Spleen (tissue), 11 donors: Measurements from ENCODE around the gene ZNRF3. TPM values are rescaled to one million over a fixed set of nuclear protein-coding genes. Genes with fewer than 3 reads are reported as not detected.

ENCODE experiments used
- DNase-seq: peaks from one replicate; pipeline ENCODE4 v3.0.0-alpha.2; 2020
- H3K27ac ChIP-seq, 8 donors: fragments of 200-600 bp; sonication (generic) in 7 of 8; 1 replicate in 4 of 8; 2 replicates in 4 of 8; pipeline versions ENCODE4 v1.5.0 to v1.8.0; 2016 to 2021; ENCODE audit warnings: inconsistent platforms in 4 of 8, mild to moderate bottlenecking in 4 of 8, moderate library complexity in 1 of 8
- H3K27me3 ChIP-seq, 7 donors: fragments of 200-600 bp; sonication (generic) in 6 of 7; replicated peaks in 1 of 7; 1 replicate in 4 of 7; 2 replicates in 3 of 7; pipeline versions ENCODE4 v1.5.0 to v1.8.0; 2016 to 2021; ENCODE audit warnings: inconsistent platforms in 3 of 7, mild to moderate bottlenecking in 1 of 7
- H3K36me3 ChIP-seq, 6 donors: fragments of 200-600 bp; sonication (generic) in 5 of 6; 1 replicate in 4 of 6; 2 replicates in 2 of 6; pipeline versions ENCODE4 v1.5.0 to v1.8.0; 2016 to 2021; ENCODE audit warnings: inconsistent platforms in 2 of 6
- H3K4me1 ChIP-seq, 6 donors: fragments of 200-600 bp; sonication (generic) in 5 of 6; 1 replicate in 3 of 6; 2 replicates in 3 of 6; pipeline versions ENCODE4 v1.5.0 to v1.8.0; 2016 to 2021; ENCODE audit warnings: inconsistent platforms in 3 of 6
- H3K4me3 ChIP-seq, 8 donors: fragments of 200-600 bp; sonication (generic) in 7 of 8; 1 replicate in 4 of 8; 2 replicates in 4 of 8; pipeline versions ENCODE4 v1.5.0 to v1.8.0; 2016 to 2021; ENCODE audit warnings: inconsistent platforms in 4 of 8, mild to moderate bottlenecking in 4 of 8, moderate library complexity in 2 of 8
- H3K9me3 ChIP-seq, 8 donors: fragments of 200-600 bp; sonication (generic) in 7 of 8; 1 replicate in 4 of 8; 2 replicates in 4 of 8; pipeline versions ENCODE4 v1.5.0 to v1.8.0; 2016 to 2021; ENCODE audit warnings: inconsistent platforms in 4 of 8
- POLR2A ChIP-seq, 3 donors: fragments of 450-650 bp; IDR thresholded peaks; one replicate each; pipeline ENCODE4 v1.5.1; 2017; ENCODE audit warnings: antibody characterized with exemption in 3 of 3, mild to moderate bottlenecking in 1 of 3
- POLR2AphosphoS5 ChIP-seq, 3 donors: sonication (generic); formaldehyde crosslinking; IDR thresholded peaks; one replicate each; pipeline ENCODE4 v1.5.1; 2017; ENCODE audit warnings: antibody characterized with exemption in 3 of 3
- WGBS, 5 donors: extraction: QIAGEN DNeasy Blood & Tissue Kit in 3 of 5; methylation state at CpG; one replicate each; pipeline versions ENCODE4 v1.1.5 to v1.1.7; 2013 to 2018; 5-methylcytosine and 5-hydroxymethylcytosine counted together
- intact Hi-C: fragments of 100-400 bp; cut with DNase I; formaldehyde crosslinking; loops from one replicate; pipeline ENCODE4 v1.15.0; 2023; ENCODE audit warnings: low total_unique reads
- polyA plus RNA-seq, 3 donors: library from polyadenylated mRNA; stranded (reverse); fragments of 200-250 nt; gene quantifications; one replicate each; pipeline ENCODE4 v1.2.1, GENCODE V29; 2013
- total RNA-seq, 7 donors: library from RNA; depleted of rRNA in 3 of 7; stranded (reverse); fragments of >200 nt in 3 of 7; fragmentation: NEBNext Ultra II Directional in 4 of 7; extraction: Animal tissue kit (Norgen Biotek cat#: 25700) in 4 of 7; gene quantifications; one replicate each; pipeline versions ENCODE4 v1.1.0 to v1.2.1, GENCODE V29; 2016 to 2021
- TF ChIP-seq, protein P1 (sequence below), 11 experiments: fragments of 200-600 bp in 7 of 11; fragments of 450-650 bp in 4 of 11; sonication (generic) in 4 of 11; IDR thresholded peaks in 8 of 11; conservative IDR thresholded peaks in 3 of 11; 1 replicate in 7 of 11; 2 replicates in 4 of 11; pipeline versions ENCODE4 v1.4.0 to v1.8.0; 2016 to 2021; ENCODE audit warnings: antibody characterized with exemption in 11 of 11, inconsistent platforms in 4 of 11, mild to moderate bottlenecking in 1 of 11
- donor health status: healthy with polysubstance abuse.
- donor health status: DM: no; HTN: no; CAD: no; lungs with moderate emphysema.
- donor health status: DM: no; HTN: no; CAD: no.
- donor health status: Bipolar disorder and iron deficiency.
- donor health status: healthy.
- donor health status: DM: no; HTN: no; CAD: no.
- donor health status: DM: yes; HTN: yes; CAD: no.

The ZNRF3 gene
- total and polyA plus RNA-seq, 10 donors, result 0.15 to 4.5 (median 2.6) TPM

DNA sequence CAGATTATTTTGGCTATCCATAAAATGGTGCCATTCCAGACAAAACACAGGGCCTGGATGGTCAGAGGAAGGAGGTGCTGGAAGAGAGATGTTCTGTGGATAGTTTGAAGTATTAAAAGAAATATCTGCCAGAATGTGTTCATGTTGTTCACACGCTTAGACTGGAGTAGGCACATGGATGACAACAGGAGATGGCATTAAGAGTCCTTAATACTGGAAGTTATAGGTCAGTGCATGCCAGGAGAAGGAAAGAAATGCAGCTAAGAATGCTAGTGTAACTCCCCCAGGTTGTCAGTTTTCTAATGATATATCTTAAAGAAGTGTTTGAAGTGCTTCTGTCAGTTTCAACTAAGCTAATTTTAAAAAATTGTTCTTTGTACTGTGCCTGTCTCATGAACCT is 209.7 kb downstream of the ZNRF3 start:
- TF ChIP-seq, protein P1, sequence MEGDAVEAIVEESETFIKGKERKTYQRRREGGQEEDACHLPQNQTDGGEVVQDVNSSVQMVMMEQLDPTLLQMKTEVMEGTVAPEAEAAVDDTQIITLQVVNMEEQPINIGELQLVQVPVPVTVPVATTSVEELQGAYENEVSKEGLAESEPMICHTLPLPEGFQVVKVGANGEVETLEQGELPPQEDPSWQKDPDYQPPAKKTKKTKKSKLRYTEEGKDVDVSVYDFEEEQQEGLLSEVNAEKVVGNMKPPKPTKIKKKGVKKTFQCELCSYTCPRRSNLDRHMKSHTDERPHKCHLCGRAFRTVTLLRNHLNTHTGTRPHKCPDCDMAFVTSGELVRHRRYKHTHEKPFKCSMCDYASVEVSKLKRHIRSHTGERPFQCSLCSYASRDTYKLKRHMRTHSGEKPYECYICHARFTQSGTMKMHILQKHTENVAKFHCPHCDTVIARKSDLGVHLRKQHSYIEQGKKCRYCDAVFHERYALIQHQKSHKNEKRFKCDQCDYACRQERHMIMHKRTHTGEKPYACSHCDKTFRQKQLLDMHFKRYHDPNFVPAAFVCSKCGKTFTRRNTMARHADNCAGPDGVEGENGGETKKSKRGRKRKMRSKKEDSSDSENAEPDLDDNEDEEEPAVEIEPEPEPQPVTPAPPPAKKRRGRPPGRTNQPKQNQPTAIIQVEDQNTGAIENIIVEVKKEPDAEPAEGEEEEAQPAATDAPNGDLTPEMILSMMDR (IDR thresholded peaks at IDR 0.05 in 8 of 11, conservative IDR thresholded peaks at IDR 0.05 in 3 of 11), result no peak
- no peak for TF ChIP-seq POLR2A (IDR thresholded peaks at IDR 0.05)
- TF ChIP-seq POLR2AphosphoS5 (IDR thresholded peaks at IDR 0.05), result no peak
- intact Hi-C loops, result no loop called here
- peaks cover 0 to 4% (median 0%) of the 10 kb centered on the region in 7 donors for H3K27me3 ChIP-seq
- H3K9me3 ChIP-seq, result no peaks in the 10 kb centered on the region
- H3K27ac ChIP-seq, result peak overlapping the region in 2 of 8 donors; percentile 2 to 3
- peaks cover 0 to 3% (median 0%) of the 10 kb centered on the region in 6 donors for H3K4me1 ChIP-seq
- 63 to 86% (median 80%) methylated on average over 1 of the region's 1 CpG for WGBS, 5 donors
- DNase-seq, result no peak
- peaks cover 0 to 11% (median 0%) of the 10 kb centered on the region in 6 donors for H3K36me3 ChIP-seq
- H3K4me3 ChIP-seq, result no peak overlapping the region

DNA sequence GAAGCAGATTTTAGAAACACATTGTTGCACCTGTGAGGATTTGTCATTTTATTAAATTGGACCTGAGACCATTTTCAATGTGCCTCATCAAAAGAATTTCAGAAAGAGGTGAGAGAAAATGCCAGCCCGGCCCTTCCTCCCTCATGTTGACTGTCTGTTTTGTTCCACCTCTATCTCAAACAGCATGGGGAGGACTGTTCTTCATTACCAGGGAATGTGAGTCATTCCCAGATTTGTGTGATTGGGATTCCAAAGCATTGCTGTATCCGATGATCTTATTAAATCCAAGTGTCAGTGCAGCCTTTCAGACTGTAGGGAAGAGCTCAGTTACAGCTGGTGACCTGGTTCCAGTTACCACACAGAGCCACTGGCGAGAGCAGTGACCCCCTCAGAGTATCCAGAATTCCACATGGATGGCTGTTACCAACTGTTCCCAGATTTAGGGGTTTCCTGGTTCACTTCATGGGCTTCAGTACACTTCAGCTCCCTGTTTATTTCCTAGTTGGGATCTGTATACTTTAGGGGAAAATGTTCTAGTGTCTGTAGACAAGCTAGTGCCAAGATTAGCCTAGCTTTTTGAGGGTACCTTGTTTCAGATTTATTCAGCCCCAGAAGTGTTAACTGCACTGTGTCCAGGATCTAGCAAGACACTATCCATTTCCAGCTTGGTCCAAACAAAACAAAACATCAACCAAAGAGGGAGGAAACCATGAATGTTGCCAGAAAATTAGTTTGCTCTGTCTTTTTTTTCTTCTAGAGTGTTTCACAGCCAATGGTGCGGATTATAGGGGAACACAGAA is 210.3 kb downstream of the ZNRF3 start:
- no peak for DNase-seq
- whole genome bisulfite sequencing, 5 donors, result 67 to 88% (median 78%) methylated on average over 4 of the region's 4 CpGs
- peaks cover 0 to 12% (median 0%) of the 10 kb centered on the region in 6 donors for H3K36me3 ChIP-seq
- intact Hi-C loops, result no loop called here
- no peak overlapping the region for H3K4me3 ChIP-seq
- TF ChIP-seq, protein P1 (IDR thresholded peaks at IDR 0.05 in 8 of 11, conservative IDR thresholded peaks at IDR 0.05 in 3 of 11), result no peak
- no peak for TF ChIP-seq POLR2AphosphoS5 (IDR thresholded peaks at IDR 0.05)
- no peak for TF ChIP-seq POLR2A (IDR thresholded peaks at IDR 0.05)
- H3K4me1 ChIP-seq, result peaks cover 0 to 3% (median 0%) of the 10 kb centered on the region in 6 donors
- H3K27me3 ChIP-seq, result peaks cover 0 to 4% (median 0%) of the 10 kb centered on the region in 7 donors
- no peaks in the 10 kb centered on the region for H3K9me3 ChIP-seq
- peak overlapping the region in 5 of 8 donors; percentile 2 to 44 (median 28) for H3K27ac ChIP-seq

DNA sequence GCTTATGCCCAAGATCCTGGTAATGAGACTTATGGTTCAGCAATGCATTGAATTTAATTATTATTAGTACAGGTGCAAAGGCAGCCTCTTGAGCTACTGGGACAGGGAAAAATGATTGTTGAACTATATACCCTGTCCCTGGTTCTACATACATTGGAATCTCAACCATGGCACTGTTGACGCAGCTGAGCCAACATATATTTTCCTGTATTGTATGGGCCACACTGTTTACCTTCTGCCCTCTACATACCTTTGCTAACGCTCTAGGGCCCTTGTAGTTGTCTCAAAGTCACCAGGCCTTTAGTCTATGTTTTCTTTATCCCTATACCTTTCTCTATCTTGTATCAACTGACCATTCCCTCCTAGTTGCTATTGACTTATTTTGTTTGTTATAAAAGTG is 212.1 kb downstream of the ZNRF3 start:
- Histone ChIP-seq H3K36me3 (peaks cover 0 to 30% (median 0%) of the 10 kb centered on the region in 6 donors), H3K4me1 (peaks cover 0 to 3% (median 0%) of the 10 kb centered on the region in 6 donors), H3K4me3 (no peak overlapping the region), H3K27ac (no peak overlapping the region), H3K27me3 (peaks cover 0 to 4% (median 0%) of the 10 kb centered on the region in 7 donors), H3K9me3 (no peaks in the 10 kb centered on the region)
- intact Hi-C loops, result no loop called here
- TF ChIP-seq, protein P1 (IDR thresholded peaks at IDR 0.05 in 8 of 11, conservative IDR thresholded peaks at IDR 0.05 in 3 of 11), result no peak
- TF ChIP-seq POLR2A (IDR thresholded peaks at IDR 0.05) (no peak), POLR2AphosphoS5 (IDR thresholded peaks at IDR 0.05) (no peak)
- no peak for DNase-seq
- 73 to 95% (median 93%) methylated on average over 2 of the region's 2 CpGs for WGBS, 5 donors
